NOMO-1 treated with DMSO at 0.1 percent for 48 hours (cell line): ENCODE results near the gene VWA2.
A peak's percentile ranks its signal among the peaks of the same experiment; 100 is the strongest.

Experiments
- DNase-seq: peaks from one replicate; lab custom pipeline; 2025; ENCODE audit not compliant: unreplicated experiment; lab: John Stamatoyannopoulos, UW

VWA2 gene

GRCh38 chr10:114295393-114295792 lies 56.3 kb downstream of the VWA2 start:
- no peak for DNase-seq

GRCh38 chr10:114297136-114297705 lies 58.2 kb downstream of the VWA2 start:
- DNase-seq, result no peak

GRCh38 chr10:114300036-114300645 lies 61.1 kb downstream of the VWA2 start:
- DNase-seq, result no peak

- DNase-seq, result no peak
Observed at GRCh38 chr10:114301177-114301576, 62.1 kb downstream of the VWA2 start.

- DNase-seq, result no peak
Observed at GRCh38 chr10:114301951-114302710, 63.1 kb downstream of the VWA2 start.

GRCh38 chr10:114303556-114303955 lies 64.5 kb downstream of the VWA2 start:
- no peak for DNase-seq

GRCh38 chr10:114304017-114304570 lies 65.0 kb downstream of the VWA2 start:
- DNase-seq, result peak; percentile 74

GRCh38 chr10:114304571-114305421 lies 65.7 kb downstream of the VWA2 start:
- peak; percentile 24 for DNase-seq

GRCh38 chr10:114305521-114305925 lies 66.5 kb downstream of the VWA2 start:
- DNase-seq, result no peak

- DNase-seq, result no peak
Observed at GRCh38 chr10:114306116-114306973, 67.3 kb downstream of the VWA2 start.

- no peak for DNase-seq
Observed at GRCh38 chr10:114307731-114308130, 68.7 kb downstream of the VWA2 start.

GRCh38 chr10:114308531-114309363 lies 69.7 kb downstream of the VWA2 start:
- no peak for DNase-seq

GRCh38 chr10:114309364-114309651 lies 70.3 kb downstream of the VWA2 start:
- no peak for DNase-seq

- DNase-seq, result no peak
Observed at GRCh38 chr10:114310346-114310745, 71.3 kb downstream of the VWA2 start.

- no peak for DNase-seq
Observed at GRCh38 chr10:114311023-114311422, 72.0 kb downstream of the VWA2 start.

- no peak for DNase-seq
Observed at GRCh38 chr10:114311496-114312209, 72.6 kb downstream of the VWA2 start.

GRCh38 chr10:114313139-114313538 lies 74.1 kb downstream of the VWA2 start:
- no peak for DNase-seq

- DNase-seq, result no peak
Observed at GRCh38 chr10:114313866-114314265, 74.8 kb downstream of the VWA2 start.
